MM.1S (cell line): ENCODE results near the gene MMP20.

ENCODE experiments used
- DNase-seq: peaks from one replicate; pipeline ENCODE4 v3.0.0-alpha.2; 2015
- H2AFZ ChIP-seq: fragments of 300-600 bp; sonication (generic); 2 replicates; pipeline ENCODE4 v1.6.0; 2016; ENCODE audit warnings: antibody characterized with exemption, low read length
- H3F3A ChIP-seq: fragments of 300-600 bp; sonication (generic); 2 replicates; pipeline ENCODE4 v1.6.1; 2016; ENCODE audit warnings: mild to moderate bottlenecking, antibody characterized with exemption, low read length, moderate library complexity, mixed read lengths; ENCODE audit not compliant: insufficient read depth
- H3K27ac ChIP-seq: fragments of 300-600 bp; sonication (generic); 2 replicates; pipeline ENCODE4 v1.5.1; 2016; ENCODE audit warnings: mild to moderate bottlenecking, low read length
- H3K27me3 ChIP-seq: fragments of 300-600 bp; sonication (generic); replicated peaks from 2 replicates; pipeline ENCODE4 v1.6.0; 2016; ENCODE audit warnings: low read length; ENCODE audit not compliant: insufficient read depth
- H3K36me3 ChIP-seq: fragments of 300-600 bp; sonication (generic); replicated peaks from 2 replicates; pipeline ENCODE4 v1.6.1; 2016; ENCODE audit warnings: mild to moderate bottlenecking, low read length, mixed read lengths; ENCODE audit not compliant: insufficient read depth
- H3K4me1 ChIP-seq: fragments of 300-600 bp; sonication (generic); 2 replicates; pipeline ENCODE4 v1.6.1; 2016; ENCODE audit warnings: low read length, mixed read lengths
- H3K4me2 ChIP-seq: fragments of 300-600 bp; sonication (generic); 2 replicates; pipeline ENCODE4 v1.6.0; 2016; ENCODE audit warnings: low read depth, low read length
- H3K4me3 ChIP-seq: fragments of 300-600 bp; sonication (generic); 2 replicates; pipeline ENCODE4 v1.5.1; 2016; ENCODE audit warnings: low read length, mixed read lengths
- H3K79me2 ChIP-seq: fragments of 300-600 bp; sonication (generic); 2 replicates; pipeline ENCODE4 v1.6.1; 2016; ENCODE audit warnings: mixed run types, low read length, mixed read lengths
- H3K9ac ChIP-seq: fragments of 300-600 bp; sonication (generic); 2 replicates; pipeline ENCODE4 v1.6.1; 2016; ENCODE audit warnings: low read length, mixed read lengths
- H3K9me2 ChIP-seq: fragments of 300-600 bp; sonication (generic); replicated peaks from 2 replicates; pipeline ENCODE4 v1.6.1; 2016; ENCODE audit warnings: mild to moderate bottlenecking, low read length, mixed read lengths; ENCODE audit not compliant: insufficient read depth
- H3K9me3 ChIP-seq: fragments of 300-600 bp; sonication (generic); replicated peaks from 2 replicates; pipeline ENCODE4 v1.6.1; 2016; ENCODE audit warnings: mild to moderate bottlenecking, low read length, mixed read lengths; ENCODE audit not compliant: insufficient read depth
- H4K20me1 ChIP-seq: fragments of 300-600 bp; sonication (generic); 2 replicates; pipeline ENCODE4 v1.6.1; 2016; ENCODE audit warnings: mild to moderate bottlenecking, low read length, moderate library complexity, mixed read lengths; ENCODE audit not compliant: insufficient read depth
- EZH2 ChIP-seq: fragments of 300-600 bp; sonication (generic); optimal IDR thresholded peaks from 2 replicates; pipeline ENCODE3; 2017; ENCODE audit warnings: low read depth, mild to moderate bottlenecking, antibody characterized with exemption, low read length, mixed read lengths
- EZH2phosphoT487 ChIP-seq: fragments of 300-600 bp; sonication (generic); IDR thresholded peaks from 2 replicates; pipeline ENCODE4 v1.6.1; 2018; ENCODE audit warnings: antibody characterized with exemption, low read length
- TF ChIP-seq, protein P1 (sequence below): fragments of 300-600 bp; sonication (generic); IDR thresholded peaks from 2 replicates; pipeline ENCODE4 v1.5.1; 2016; ENCODE audit warnings: antibody characterized with exemption, low read length, mixed read lengths

The MMP20 gene

DNA sequence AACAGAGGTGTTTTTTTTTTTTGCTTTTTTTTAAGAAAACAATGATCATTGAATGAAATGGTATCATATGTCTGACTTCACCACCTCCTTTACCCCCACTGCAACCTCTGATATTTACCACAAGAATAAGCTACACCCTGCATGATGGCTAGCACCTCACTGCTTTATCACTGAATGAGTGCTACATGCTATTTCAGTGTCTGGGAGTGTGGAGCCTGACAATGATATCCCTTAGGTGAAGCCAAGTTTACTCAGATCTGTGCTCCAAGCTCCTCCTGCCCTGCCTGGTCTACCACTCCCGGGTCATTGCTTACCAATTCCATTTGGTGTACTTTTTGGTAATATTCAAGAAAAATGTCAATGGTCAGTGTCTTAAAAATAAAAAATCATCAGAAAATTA is 21.1 kb downstream of the MMP20 start:
- Histone ChIP-seq H4K20me1 (no peaks in the 10 kb centered on the region), H3K79me2 (no peaks in the 10 kb centered on the region), H3F3A (no peaks in the 10 kb centered on the region), H3K4me2 (no peak overlapping the region), H3K27me3 (no peaks in the 10 kb centered on the region), H3K27ac (no peak overlapping the region), H3K4me3 (no peak overlapping the region), H3K9ac (no peak overlapping the region), H3K36me3 (no peaks in the 10 kb centered on the region), H2AFZ (no peak overlapping the region), H3K9me2 (no peaks in the 10 kb centered on the region), H3K4me1 (no peaks in the 10 kb centered on the region), H3K9me3 (no peaks in the 10 kb centered on the region)
- TF ChIP-seq, protein P1, sequence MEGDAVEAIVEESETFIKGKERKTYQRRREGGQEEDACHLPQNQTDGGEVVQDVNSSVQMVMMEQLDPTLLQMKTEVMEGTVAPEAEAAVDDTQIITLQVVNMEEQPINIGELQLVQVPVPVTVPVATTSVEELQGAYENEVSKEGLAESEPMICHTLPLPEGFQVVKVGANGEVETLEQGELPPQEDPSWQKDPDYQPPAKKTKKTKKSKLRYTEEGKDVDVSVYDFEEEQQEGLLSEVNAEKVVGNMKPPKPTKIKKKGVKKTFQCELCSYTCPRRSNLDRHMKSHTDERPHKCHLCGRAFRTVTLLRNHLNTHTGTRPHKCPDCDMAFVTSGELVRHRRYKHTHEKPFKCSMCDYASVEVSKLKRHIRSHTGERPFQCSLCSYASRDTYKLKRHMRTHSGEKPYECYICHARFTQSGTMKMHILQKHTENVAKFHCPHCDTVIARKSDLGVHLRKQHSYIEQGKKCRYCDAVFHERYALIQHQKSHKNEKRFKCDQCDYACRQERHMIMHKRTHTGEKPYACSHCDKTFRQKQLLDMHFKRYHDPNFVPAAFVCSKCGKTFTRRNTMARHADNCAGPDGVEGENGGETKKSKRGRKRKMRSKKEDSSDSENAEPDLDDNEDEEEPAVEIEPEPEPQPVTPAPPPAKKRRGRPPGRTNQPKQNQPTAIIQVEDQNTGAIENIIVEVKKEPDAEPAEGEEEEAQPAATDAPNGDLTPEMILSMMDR = no peak
- TF ChIP-seq EZH2phosphoT487 (no peak), EZH2 (no peak)
- DNase-seq = no peak

DNA sequence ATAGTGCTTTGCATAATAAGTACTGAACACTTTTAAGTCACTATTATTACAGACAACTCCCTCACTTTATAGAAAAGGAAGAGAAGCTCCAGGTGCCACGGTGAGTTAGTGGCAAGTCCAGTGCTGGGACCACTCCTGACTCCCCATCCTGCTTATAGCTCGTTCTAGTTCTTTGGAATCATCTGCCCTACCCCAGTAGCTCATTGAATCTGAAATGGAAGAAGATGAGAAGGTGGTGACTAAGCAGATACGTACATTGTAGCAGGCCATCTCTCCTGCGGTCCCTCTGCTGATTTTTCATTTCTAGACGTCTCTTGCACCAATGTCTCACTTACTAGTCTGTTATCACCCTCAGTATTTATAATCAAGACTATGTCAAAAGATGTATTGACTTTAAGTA is 21.6 kb downstream of the MMP20 start:
- Histone ChIP-seq H3K79me2 (no peaks in the 10 kb centered on the region), H3F3A (no peaks in the 10 kb centered on the region), H4K20me1 (no peaks in the 10 kb centered on the region), H3K4me1 (no peaks in the 10 kb centered on the region), H3K9me3 (no peaks in the 10 kb centered on the region), H3K4me2 (no peak overlapping the region), H3K9me2 (no peaks in the 10 kb centered on the region), H3K9ac (no peak overlapping the region), H3K27ac (no peak overlapping the region), H2AFZ (no peak overlapping the region), H3K36me3 (no peaks in the 10 kb centered on the region), H3K4me3 (no peak overlapping the region), H3K27me3 (no peaks in the 10 kb centered on the region)
- no peak for DNase-seq
- TF ChIP-seq, protein P1 = no peak
- TF ChIP-seq EZH2phosphoT487 (no peak), EZH2 (no peak)

DNA sequence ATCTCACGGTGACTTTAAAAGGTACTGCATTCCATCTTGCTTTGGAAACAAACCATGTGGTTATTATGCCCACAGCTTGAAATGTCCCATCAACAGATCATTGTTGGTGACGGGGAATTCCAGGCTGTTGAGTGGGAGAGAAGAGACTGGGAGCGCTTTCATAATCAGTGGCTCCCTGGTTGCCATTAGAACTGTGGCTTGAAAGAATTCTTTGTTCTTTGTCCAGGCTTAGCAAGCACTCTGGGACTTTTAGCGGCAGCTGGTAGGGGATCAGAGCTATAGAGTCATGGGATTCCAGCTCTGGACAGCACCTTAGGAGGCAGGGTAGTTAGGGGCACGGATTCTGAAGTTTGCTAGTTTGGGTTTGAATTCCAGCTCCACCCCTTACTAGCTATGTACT is 22.0 kb downstream of the MMP20 start:
- TF ChIP-seq, protein P1 = no peak
- TF ChIP-seq EZH2 (no peak), EZH2phosphoT487 (no peak)
- H2AFZ ChIP-seq = no peak overlapping the region
- no peak for DNase-seq
- no peaks in the 10 kb centered on the region for H3K9me3 ChIP-seq
- H3K9me2 ChIP-seq = no peaks in the 10 kb centered on the region
- H4K20me1 ChIP-seq = no peaks in the 10 kb centered on the region
- no peak overlapping the region for H3K9ac ChIP-seq
- no peaks in the 10 kb centered on the region for H3K27me3 ChIP-seq
- H3K36me3 ChIP-seq = no peaks in the 10 kb centered on the region
- no peak overlapping the region for H3K27ac ChIP-seq
- H3K4me2 ChIP-seq = no peak overlapping the region
- no peaks in the 10 kb centered on the region for H3F3A ChIP-seq
- no peaks in the 10 kb centered on the region for H3K79me2 ChIP-seq
- H3K4me1 ChIP-seq = no peaks in the 10 kb centered on the region
- H3K4me3 ChIP-seq = no peak overlapping the region
